ES-I3 (cell line): ENCODE measurements around the gene L1CAM.

Experiments
- H3K36me3 ChIP-seq: 2 replicates; pipeline ENCODE4 v1.6.1; 2013; ENCODE audit warnings: mild to moderate bottlenecking, low read length, control low read depth, moderate library complexity; ENCODE audit not compliant: insufficient read depth
- H3K4me1 ChIP-seq: 2 replicates; pipeline ENCODE4 v1.6.1; 2013; ENCODE audit warnings: mild to moderate bottlenecking, control low read depth, low read length; ENCODE audit not compliant: insufficient read depth
- H3K9ac ChIP-seq: 2 replicates; pipeline ENCODE4 v1.6.1; 2013; ENCODE audit warnings: low read depth, mild to moderate bottlenecking, low read length, moderate library complexity
- H3K9me3 ChIP-seq: 2 replicates; pipeline ENCODE4 v1.6.1; 2013; ENCODE audit warnings: mild to moderate bottlenecking, low read length, moderate library complexity; ENCODE audit not compliant: control insufficient read depth, insufficient read depth

The L1CAM gene

GRCh38 chrX:153913211-153913610 is 27.2 kb upstream of the L1CAM start:
- Histone ChIP-seq H3K36me3 (no peaks in the 10 kb centered on the region; the same call in 1 of the 2 replicates), H3K4me1 (peaks cover 7% of the 10 kb centered on the region; the same call in 1 of the 2 replicates), H3K9ac (no peak overlapping the region), H3K9me3 (no peaks in the 10 kb centered on the region)

GRCh38 chrX:153911798-153912197 is 25.8 kb upstream of the L1CAM start:
- Histone ChIP-seq H3K4me1 (peaks cover 7% of the 10 kb centered on the region; the same call in 1 of the 2 replicates), H3K36me3 (no peaks in the 10 kb centered on the region; the same call in 1 of the 2 replicates), H3K9ac (no peak overlapping the region), H3K9me3 (no peaks in the 10 kb centered on the region)

GRCh38 chrX:153910446-153910845 is 24.5 kb upstream of the L1CAM start:
- H3K9ac ChIP-seq = no peak overlapping the region
- H3K4me1 ChIP-seq = peaks cover 7% of the 10 kb centered on the region; the same call in 1 of the 2 replicates
- no peaks in the 10 kb centered on the region; the same call in 1 of the 2 replicates for H3K36me3 ChIP-seq
- H3K9me3 ChIP-seq = no peaks in the 10 kb centered on the region

- Histone ChIP-seq H3K4me1 (peaks cover 7% of the 10 kb centered on the region; the same call in 1 of the 2 replicates), H3K36me3 (no peaks in the 10 kb centered on the region; the same call in 1 of the 2 replicates)
Observed at GRCh38 chrX:153909980-153910360, 24.0 kb upstream of the L1CAM start.

GRCh38 chrX:153909024-153909979 is 23.3 kb upstream of the L1CAM start:
- Histone ChIP-seq H3K9me3 (no peaks in the 10 kb centered on the region), H3K4me1 (peaks cover 8% of the 10 kb centered on the region; the same call in 1 of the 2 replicates), H3K9ac (no peak overlapping the region; the same call in 1 of the 2 replicates), H3K36me3 (no peaks in the 10 kb centered on the region; the same call in 1 of the 2 replicates)

More at GRCh38 chrX:153909980-153910360, 24.0 kb upstream of the L1CAM start:
- Histone ChIP-seq H3K9me3 (no peaks in the 10 kb centered on the region), H3K9ac (no peak overlapping the region)

- Histone ChIP-seq H3K9ac (no peak overlapping the region), H3K9me3 (no peaks in the 10 kb centered on the region), H3K4me1 (peaks cover 15% of the 10 kb centered on the region; the same call in 1 of the 2 replicates), H3K36me3 (no peaks in the 10 kb centered on the region; the same call in 1 of the 2 replicates)
Observed at GRCh38 chrX:153908219-153908860, 22.4 kb upstream of the L1CAM start.

GRCh38 chrX:153907456-153907855 is 21.5 kb upstream of the L1CAM start:
- Histone ChIP-seq H3K9ac (no peak overlapping the region), H3K36me3 (no peaks in the 10 kb centered on the region; the same call in 1 of the 2 replicates), H3K4me1 (peaks cover 22% of the 10 kb centered on the region; the same call in 1 of the 2 replicates), H3K9me3 (no peaks in the 10 kb centered on the region)

GRCh38 chrX:153906126-153906917 is 20.3 kb upstream of the L1CAM start:
- Histone ChIP-seq H3K36me3 (no peaks in the 10 kb centered on the region; the same call in 1 of the 2 replicates), H3K4me1 (peaks cover 31% of the 10 kb centered on the region; the same call in 1 of the 2 replicates), H3K9me3 (no peaks in the 10 kb centered on the region), H3K9ac (no peak overlapping the region)

- Histone ChIP-seq H3K9me3 (no peaks in the 10 kb centered on the region), H3K4me1 (peaks cover 34% of the 10 kb centered on the region; the same call in 1 of the 2 replicates), H3K36me3 (no peaks in the 10 kb centered on the region; the same call in 1 of the 2 replicates), H3K9ac (no peak overlapping the region)
Observed at GRCh38 chrX:153905481-153906095, 19.6 kb upstream of the L1CAM start.

GRCh38 chrX:153903991-153904957 is 18.3 kb upstream of the L1CAM start, which contains the start of gene AVPR2:
AVPR2 (plus strand) TSS chrX:153904673; CDS start chrX:153905146, 473 bp downstream.
- H3K9me3 ChIP-seq = no peaks in the 10 kb centered on the region
- no peaks in the 10 kb centered on the region for H3K36me3 ChIP-seq
- no peak within 1 kb of the TSS; the same call in none of the 2 replicates for H3K9ac ChIP-seq
- H3K4me1 ChIP-seq = peaks cover 35% of the 10 kb centered on the region; the same call in 1 of the 2 replicates

GRCh38 chrX:153903238-153903980 is 17.4 kb upstream of the L1CAM start:
- H3K36me3 ChIP-seq = no peaks in the 10 kb centered on the region
- no peaks in the 10 kb centered on the region for H3K9me3 ChIP-seq
- peaks cover 29% of the 10 kb centered on the region; the same call in 1 of the 2 replicates for H3K4me1 ChIP-seq
- no peak overlapping the region; the same call in 1 of the 2 replicates for H3K9ac ChIP-seq

- Histone ChIP-seq H3K9me3 (no peaks in the 10 kb centered on the region), H3K36me3 (no peaks in the 10 kb centered on the region), H3K4me1 (peaks cover 29% of the 10 kb centered on the region; the same call in 1 of the 2 replicates), H3K9ac (no peak overlapping the region)
Observed at GRCh38 chrX:153902385-153902784, 16.4 kb upstream of the L1CAM start.
